GM12873 (cell line): ENCODE measurements around the gene MCM6.

Experiments used
- CTCF ChIP-seq: IDR thresholded peaks from 2 replicates; pipeline ENCODE4 v1.5.1; 2012; ENCODE audit warnings: low read depth, mild to moderate bottlenecking, moderate library complexity, low read length, control low read depth; ENCODE audit not compliant: insufficient read depth; ENCODE audit errors: missing control alignments

MCM6 gene

GRCh38 chr2:135831180-135831812, 44.9 kb downstream of the MCM6 start:
- no peak for TF ChIP-seq CTCF

- no peak for TF ChIP-seq CTCF
Measured at GRCh38 chr2:135829378-135830135, 46.7 kb downstream of the MCM6 start.

GRCh38 chr2:135826544-135826943, 49.7 kb downstream of the MCM6 start:
- no peak for TF ChIP-seq CTCF

GRCh38 chr2:135825550-135826176, 50.6 kb downstream of the MCM6 start:
- TF ChIP-seq CTCF, result no peak

- no peak for TF ChIP-seq CTCF
Measured at GRCh38 chr2:135825131-135825530, 51.1 kb downstream of the MCM6 start.

GRCh38 chr2:135822855-135823254, 53.4 kb downstream of the MCM6 start:
- no peak for TF ChIP-seq CTCF

GRCh38 chr2:135821190-135821589, 55.1 kb downstream of the MCM6 start:
- no peak for TF ChIP-seq CTCF
